Activated naive CD4-positive, alpha-beta T cell treated with anti-CD3 and anti-CD28 coated beads, Interleukin-2, amount 50 U/mL, for 24 hours (primary cell): ENCODE measurements around the gene GALNT17.
"Not testable (repeated sequence)": the region's sequence is repeated elsewhere in the genome, so short reads cannot be mapped to it uniquely, and the experiment has no call there.

ENCODE experiments used
- H3K27ac Mint-ChIP-seq: one replicate; pipeline ENCODE4 v1.8.0; 2021; ENCODE audit warnings: mild to moderate bottlenecking, mixed read lengths
- H3K27me3 Mint-ChIP-seq: one replicate; pipeline ENCODE4 v1.8.0; 2021; ENCODE audit warnings: mixed read lengths
- H3K36me3 Mint-ChIP-seq: one replicate; pipeline ENCODE4 v1.8.0; 2021; ENCODE audit warnings: mixed read lengths
- H3K4me1 Mint-ChIP-seq: one replicate; pipeline ENCODE4 v1.8.0; 2021; ENCODE audit warnings: mixed read lengths
- H3K4me3 Mint-ChIP-seq: one replicate; pipeline ENCODE4 v1.8.0; 2021; ENCODE audit warnings: mild to moderate bottlenecking, mixed read lengths
- H3K9me3 Mint-ChIP-seq: one replicate; pipeline ENCODE4 v1.8.0; 2021; ENCODE audit warnings: mixed read lengths

Gene GALNT17

DNA sequence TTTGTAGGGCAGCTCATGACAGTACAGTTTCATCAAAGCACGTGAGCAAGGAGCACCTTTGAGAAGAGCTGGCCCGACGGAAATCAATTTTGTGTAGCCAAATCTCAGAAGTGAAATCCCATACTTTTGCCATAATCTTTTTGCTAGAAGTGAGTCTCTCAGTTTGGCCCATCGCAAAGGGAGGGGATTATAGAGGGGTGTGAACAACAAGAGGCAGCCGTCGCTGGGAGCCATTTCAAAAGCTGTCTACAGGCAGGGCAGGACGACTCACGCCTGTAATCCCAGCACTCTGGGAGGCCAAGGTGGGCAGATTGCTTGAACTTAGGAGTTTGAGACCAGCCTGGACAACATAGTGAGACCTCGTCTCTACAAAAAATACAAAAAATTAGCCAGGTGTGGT is 599.8 kb downstream of the GALNT17 start:
- no peak overlapping the region for H3K4me3 Mint-ChIP-seq
- H3K4me1 Mint-ChIP-seq = peaks cover 4% of the 10 kb centered on the region
- no peaks in the 10 kb centered on the region for H3K36me3 Mint-ChIP-seq
- H3K27ac Mint-ChIP-seq = no peak overlapping the region
- H3K27me3 Mint-ChIP-seq = peaks cover 4% of the 10 kb centered on the region
- H3K9me3 Mint-ChIP-seq = no peaks in the 10 kb centered on the region

DNA sequence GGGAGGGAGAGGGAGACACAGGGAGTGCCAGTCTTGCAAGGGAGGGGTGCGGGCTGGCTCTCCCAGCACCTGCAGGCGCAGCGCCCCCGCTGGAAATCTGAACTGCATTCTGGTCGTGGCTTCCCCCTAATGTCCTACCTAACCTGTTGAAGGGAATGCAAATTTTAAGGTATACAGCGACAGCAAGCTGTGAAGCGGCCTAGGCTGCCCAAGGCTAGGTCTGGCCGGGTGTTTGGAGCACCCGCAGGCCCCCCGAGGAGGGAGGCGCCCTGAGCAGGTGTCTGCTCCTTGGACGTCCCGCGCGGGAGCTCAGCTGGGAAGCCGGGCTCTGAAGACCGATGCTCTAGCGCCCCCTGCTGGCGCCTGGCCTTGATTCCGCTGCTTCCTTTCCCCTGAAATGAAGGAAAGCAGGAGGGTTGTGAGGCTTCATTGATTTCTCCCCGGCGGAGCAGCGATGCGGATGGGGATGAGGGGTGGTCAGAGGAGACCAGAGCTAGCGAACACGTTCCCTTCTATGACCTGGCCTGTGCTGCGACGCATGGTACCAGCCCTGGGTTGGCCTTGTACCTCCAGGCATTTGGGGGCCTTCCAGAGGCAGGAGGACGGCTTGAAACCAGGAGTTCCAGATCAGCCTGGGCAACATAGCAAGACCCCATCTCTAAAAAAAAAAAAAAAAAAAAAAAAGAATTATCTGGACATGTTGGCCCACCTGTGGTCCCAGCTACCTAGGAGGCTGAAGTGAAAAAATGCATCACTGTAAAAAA is 601.3 kb downstream of the GALNT17 start:
- Mint-ChIP-seq H3K4me1 (peaks cover 4% of the 10 kb centered on the region), H3K4me3 (no peak overlapping the region), H3K27me3 (peaks cover 4% of the 10 kb centered on the region), H3K36me3 (no peaks in the 10 kb centered on the region), H3K9me3 (no peaks in the 10 kb centered on the region), H3K27ac (no peak overlapping the region)

GRCh38 chr7:71735961-71736556 is 604.1 kb downstream of the GALNT17 start:
- Mint-ChIP-seq H3K4me3 (no peak overlapping the region), H3K4me1 (peaks cover 4% of the 10 kb centered on the region), H3K27ac (no peak overlapping the region), H3K27me3 (peaks cover 4% of the 10 kb centered on the region), H3K9me3 (no peaks in the 10 kb centered on the region), H3K36me3 (no peaks in the 10 kb centered on the region)

- H3K4me3 Mint-ChIP-seq, H3K9me3 Mint-ChIP-seq, H3K27ac Mint-ChIP-seq, H3K4me1 Mint-ChIP-seq, H3K36me3 Mint-ChIP-seq, H3K27me3 Mint-ChIP-seq: not testable (repeated sequence)
These were observed 606.1 kb downstream of the GALNT17 start for GRCh38 chr7:71737931-71738540.

DNA sequence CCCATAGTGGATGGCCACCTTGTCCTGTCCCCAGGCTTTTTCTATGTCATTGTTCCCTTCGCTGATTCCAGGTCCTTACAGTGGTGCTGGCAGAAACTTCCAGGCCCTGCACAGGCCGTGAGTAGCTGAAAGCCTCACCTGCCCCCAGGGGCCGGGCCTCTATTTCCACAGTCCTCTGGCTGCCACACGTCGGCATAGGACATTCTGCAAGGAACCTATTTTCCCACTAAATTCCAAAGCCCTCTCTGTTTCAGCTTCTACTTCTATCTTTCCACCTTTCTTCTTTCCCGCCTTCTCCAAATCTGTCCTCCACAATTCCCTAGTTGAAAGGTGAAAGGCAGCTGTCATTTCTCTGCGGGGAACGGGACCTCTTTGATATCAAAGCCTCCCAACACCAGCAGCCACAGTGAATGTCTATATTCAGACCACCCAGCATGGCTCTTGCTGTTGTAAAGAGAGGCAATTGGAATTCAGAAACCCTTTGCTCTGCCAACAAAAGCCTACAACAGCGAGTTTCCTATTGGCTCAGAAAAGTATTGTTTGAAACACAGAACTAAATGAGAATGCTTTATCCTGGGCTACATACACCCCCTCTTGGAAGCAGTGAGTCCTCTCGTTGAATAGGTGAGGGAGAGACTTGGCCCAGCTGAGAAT is 607.7 kb downstream of the GALNT17 start:
- Mint-ChIP-seq H3K27ac (no peak overlapping the region), H3K4me1 (no peaks in the 10 kb centered on the region), H3K36me3 (no peaks in the 10 kb centered on the region), H3K9me3 (no peaks in the 10 kb centered on the region), H3K27me3 (no peaks in the 10 kb centered on the region), H3K4me3 (no peak overlapping the region)

DNA sequence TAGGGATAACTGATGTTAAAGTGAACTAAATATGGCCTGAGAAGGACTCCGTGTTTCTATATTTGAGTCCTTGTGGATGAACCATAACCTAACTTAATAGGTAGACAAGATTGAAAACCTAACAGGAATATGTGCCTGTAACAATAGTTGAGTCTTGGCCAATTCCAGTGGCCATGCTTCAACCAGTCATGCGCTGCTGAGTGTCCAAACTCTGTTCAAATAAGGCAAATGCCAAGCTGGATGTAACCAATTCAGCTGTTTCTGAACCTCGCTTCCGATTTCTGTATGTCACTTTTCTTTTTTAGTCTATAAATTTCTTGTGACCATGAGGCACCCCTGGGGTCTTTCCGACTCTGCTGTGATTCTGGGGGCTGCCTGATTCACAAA is 608.2 kb downstream of the GALNT17 start:
- no peaks in the 10 kb centered on the region for H3K27me3 Mint-ChIP-seq
- H3K4me3 Mint-ChIP-seq = no peak overlapping the region
- H3K4me1 Mint-ChIP-seq = no peaks in the 10 kb centered on the region
- H3K9me3 Mint-ChIP-seq = no peaks in the 10 kb centered on the region
- no peaks in the 10 kb centered on the region for H3K36me3 Mint-ChIP-seq
- no peak overlapping the region for H3K27ac Mint-ChIP-seq

DNA sequence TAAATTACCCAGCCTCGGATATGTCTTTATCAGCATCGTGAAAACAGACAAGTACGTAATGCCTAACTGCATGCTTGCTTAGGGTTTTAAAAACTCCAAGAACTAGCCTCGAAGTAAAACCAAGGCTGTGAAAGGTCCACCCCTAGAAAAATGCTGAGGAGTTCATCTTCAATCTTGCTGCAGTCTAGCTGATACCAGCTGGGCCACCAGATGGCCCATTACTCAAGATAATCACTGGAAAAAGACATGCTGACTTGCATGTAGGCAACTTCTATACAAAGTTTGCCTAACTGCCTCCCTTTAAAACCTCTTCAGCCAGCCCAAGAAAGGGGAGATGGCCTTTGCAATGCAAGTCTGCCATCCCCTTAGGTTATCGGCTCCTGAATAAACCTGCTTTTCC is 614.1 kb downstream of the GALNT17 start:
- peaks cover 6% of the 10 kb centered on the region for H3K9me3 Mint-ChIP-seq
- H3K27ac Mint-ChIP-seq = no peak overlapping the region
- peaks cover 2% of the 10 kb centered on the region for H3K27me3 Mint-ChIP-seq
- H3K4me1 Mint-ChIP-seq = no peaks in the 10 kb centered on the region
- H3K4me3 Mint-ChIP-seq = no peak overlapping the region
- no peaks in the 10 kb centered on the region for H3K36me3 Mint-ChIP-seq

DNA sequence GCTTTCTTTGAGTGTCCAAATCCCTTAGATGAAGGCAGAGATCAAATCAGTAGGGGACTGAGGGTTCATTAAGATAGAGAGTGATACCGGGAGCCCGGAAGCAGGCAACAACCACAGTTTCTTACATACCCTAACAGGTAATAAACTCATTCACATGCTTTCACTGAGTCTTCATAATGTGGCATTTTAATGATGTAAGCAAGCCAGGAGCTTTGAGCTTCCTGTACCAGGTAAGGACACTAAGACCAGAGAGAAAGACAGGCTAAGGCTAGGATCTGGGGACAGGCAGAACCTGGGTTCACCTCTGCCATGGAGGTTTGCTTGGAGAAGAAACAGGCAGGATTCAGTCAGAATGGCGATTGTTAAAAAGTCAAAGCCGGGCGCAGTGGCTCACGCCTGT is 618.3 kb downstream of the GALNT17 start:
- Mint-ChIP-seq H3K9me3 (peaks cover 6% of the 10 kb centered on the region), H3K27me3 (peaks cover 11% of the 10 kb centered on the region), H3K36me3 (no peaks in the 10 kb centered on the region), H3K4me1 (no peaks in the 10 kb centered on the region), H3K4me3 (no peak overlapping the region), H3K27ac (no peak overlapping the region)

DNA sequence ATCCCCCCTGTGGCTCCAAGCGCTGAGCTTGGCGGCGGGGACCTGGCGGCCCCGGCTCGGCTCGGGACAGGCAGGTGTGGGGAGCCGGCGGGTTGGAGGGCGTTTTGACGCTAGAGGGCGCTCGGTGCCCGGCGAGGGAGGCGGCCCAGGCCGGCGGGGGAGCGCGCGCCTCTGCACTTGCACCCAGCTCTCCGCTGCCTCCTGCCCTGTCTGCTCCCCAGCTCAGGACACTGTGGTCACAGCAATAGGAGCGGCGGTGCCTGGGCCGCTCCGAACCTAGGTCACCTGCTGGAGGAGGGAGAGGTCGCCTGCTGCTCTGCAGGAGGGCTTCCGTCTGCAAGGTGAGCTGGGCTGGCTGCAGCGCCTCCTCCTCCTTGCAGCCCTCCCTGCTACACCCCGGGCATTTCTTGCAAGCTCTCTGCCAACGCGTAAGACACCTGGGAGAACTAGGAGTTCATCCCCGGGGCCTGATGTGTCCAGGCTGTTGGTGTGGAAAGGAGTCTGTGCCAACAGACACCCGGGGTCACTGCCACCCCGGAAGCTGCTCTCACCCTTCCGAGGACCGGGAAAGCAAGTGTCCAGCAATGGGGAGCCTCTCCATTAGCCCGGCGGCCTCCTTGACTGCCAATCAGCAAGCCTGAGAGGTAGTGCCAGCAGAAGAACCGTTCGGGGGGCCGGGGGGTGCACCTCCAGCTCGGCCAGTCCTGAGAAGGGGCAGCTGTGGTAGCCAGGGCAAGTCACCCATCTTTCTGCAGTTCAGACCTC is 620.4 kb downstream of the GALNT17 start:
- peaks cover 6% of the 10 kb centered on the region for H3K9me3 Mint-ChIP-seq
- no peak overlapping the region for H3K27ac Mint-ChIP-seq
- no peak overlapping the region for H3K4me3 Mint-ChIP-seq
- H3K27me3 Mint-ChIP-seq = peaks cover 11% of the 10 kb centered on the region
- no peaks in the 10 kb centered on the region for H3K36me3 Mint-ChIP-seq
- no peaks in the 10 kb centered on the region for H3K4me1 Mint-ChIP-seq

DNA sequence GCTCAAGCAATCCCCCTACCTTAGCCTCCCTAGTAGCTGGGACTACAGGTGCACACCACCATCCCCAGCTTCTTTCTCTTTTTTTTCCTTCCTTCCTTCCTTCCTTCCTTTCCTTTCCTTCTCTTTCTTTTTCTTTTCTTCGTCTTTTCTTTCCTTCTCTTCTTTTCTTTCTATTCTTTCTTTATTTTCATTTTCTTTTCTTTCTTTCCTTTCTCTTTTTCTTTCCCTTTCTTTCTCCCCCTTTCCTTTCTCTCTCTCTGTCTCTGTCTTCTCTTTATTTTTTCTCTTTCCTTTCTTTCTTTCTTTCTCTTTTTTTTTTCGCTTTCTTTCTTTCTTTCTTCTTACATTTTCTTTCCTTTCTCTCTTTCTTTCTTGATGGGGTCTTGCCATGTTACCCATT is 621.3 kb downstream of the GALNT17 start:
- H3K4me3 Mint-ChIP-seq = no peak overlapping the region
- no peaks in the 10 kb centered on the region for H3K4me1 Mint-ChIP-seq
- no peaks in the 10 kb centered on the region for H3K36me3 Mint-ChIP-seq
- peaks cover 11% of the 10 kb centered on the region for H3K27me3 Mint-ChIP-seq
- H3K9me3 Mint-ChIP-seq = peaks cover 6% of the 10 kb centered on the region
- no peak overlapping the region for H3K27ac Mint-ChIP-seq

DNA sequence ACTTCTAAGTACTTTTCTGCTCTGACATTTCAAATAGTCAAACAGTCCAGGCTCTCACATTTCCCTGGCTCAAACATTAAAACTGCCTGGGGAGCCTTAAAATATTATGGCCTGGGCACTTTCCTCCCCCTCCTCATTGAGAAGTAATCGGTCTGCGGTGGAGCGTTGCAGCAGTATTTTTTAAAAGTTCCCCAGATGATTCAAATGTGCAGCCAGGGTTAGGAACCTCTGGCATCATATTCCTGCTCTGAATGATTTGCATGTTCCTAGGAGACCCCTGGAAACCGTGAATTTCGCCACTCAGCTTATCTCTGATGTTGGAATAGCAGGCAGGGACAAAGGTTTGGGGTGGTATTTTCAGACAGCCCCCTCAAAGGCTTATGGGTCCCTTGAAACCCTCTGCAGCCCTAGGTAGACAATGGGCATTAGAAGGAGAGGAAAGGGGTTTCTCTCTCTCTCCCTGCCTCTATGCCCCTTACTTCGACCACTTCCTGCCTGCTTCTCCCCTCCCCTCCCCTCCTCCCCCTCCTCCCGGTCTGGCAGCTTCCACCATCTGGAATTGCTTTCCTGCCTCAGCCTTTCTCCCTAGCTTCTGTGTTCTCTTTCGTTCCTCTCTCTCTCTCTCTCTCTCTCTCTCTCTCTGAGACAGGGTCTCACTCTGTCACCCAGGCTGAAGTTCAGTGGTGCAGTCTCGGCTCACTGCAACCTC is 622.2 kb downstream of the GALNT17 start:
- peaks cover 3% of the 10 kb centered on the region for H3K9me3 Mint-ChIP-seq
- no peak overlapping the region for H3K4me3 Mint-ChIP-seq
- peaks cover 11% of the 10 kb centered on the region for H3K27me3 Mint-ChIP-seq
- no peaks in the 10 kb centered on the region for H3K4me1 Mint-ChIP-seq
- H3K27ac Mint-ChIP-seq = no peak overlapping the region
- H3K36me3 Mint-ChIP-seq = no peaks in the 10 kb centered on the region

DNA sequence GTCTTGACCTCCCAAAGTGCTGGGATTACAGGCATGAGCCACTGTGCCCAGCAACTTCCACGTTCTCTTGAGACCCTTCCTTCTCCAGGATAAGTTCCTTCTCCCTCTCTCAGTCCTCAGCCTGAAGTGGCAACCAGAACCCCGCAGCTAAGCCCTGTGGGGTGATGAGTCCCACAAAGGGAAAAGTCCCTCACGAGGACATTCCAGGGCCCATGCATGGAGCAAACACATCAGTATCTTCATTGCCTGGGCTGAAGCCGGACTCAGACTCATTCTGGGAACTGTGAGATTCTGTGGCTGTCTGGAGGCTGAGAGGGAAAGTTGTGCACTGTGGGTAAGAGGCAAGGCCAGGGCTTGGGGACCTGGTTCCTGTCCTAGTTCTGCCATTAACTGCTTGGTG is 622.9 kb downstream of the GALNT17 start:
- Mint-ChIP-seq H3K27ac (no peak overlapping the region), H3K9me3 (peaks cover 4% of the 10 kb centered on the region), H3K4me3 (no peak overlapping the region), H3K36me3 (no peaks in the 10 kb centered on the region), H3K4me1 (no peaks in the 10 kb centered on the region), H3K27me3 (peaks cover 11% of the 10 kb centered on the region)

DNA sequence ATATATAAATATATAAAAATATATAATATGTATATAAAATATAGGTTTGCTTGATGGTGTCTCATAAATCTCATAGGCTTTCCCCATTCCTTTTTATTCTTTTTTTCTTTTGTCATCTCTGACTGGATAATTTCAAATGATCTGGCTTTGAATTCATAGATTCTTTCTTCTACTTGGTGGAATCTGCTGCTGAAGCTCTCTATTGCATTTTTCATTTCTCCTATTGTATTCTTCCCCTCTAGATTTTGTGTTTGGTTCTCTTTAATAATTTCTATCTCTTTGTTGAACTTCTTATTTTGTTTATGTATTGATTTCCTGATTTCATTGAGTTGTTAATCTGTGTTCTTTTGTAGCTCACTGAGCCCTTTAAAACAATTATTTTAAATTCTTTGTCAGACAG is 629.4 kb downstream of the GALNT17 start:
- H3K27me3 Mint-ChIP-seq = no peaks in the 10 kb centered on the region
- no peak overlapping the region for H3K27ac Mint-ChIP-seq
- H3K4me3 Mint-ChIP-seq = no peak overlapping the region
- peaks cover 29% of the 10 kb centered on the region for H3K9me3 Mint-ChIP-seq
- no peaks in the 10 kb centered on the region for H3K4me1 Mint-ChIP-seq
- H3K36me3 Mint-ChIP-seq = no peaks in the 10 kb centered on the region
